Mucosa of descending colon (tissue), 3 donors: ENCODE data around the gene TAGLN2. TPM values are rescaled to one million over a fixed set of nuclear protein-coding genes. Genes with fewer than 3 reads are reported as not detected.

Experiments used
- ATAC-seq: fragments of 200-7000 bp; cut with Tn5 transposase; one replicate; pipeline ENCODE4 v1.9.1; 2020; ENCODE audit warnings: mild to moderate bottlenecking, moderate library complexity
- DNase-seq, 3 donors: peaks; one replicate each; pipeline ENCODE4 v3.0.0-alpha.2; 2020
- H3K36me3 ChIP-seq: fragments of 200-600 bp; one replicate; pipeline ENCODE4 v1.8.0; 2021; ENCODE audit warnings: low read depth, mild to moderate bottlenecking
- H3K4me1 ChIP-seq: fragments of 200-600 bp; one replicate; pipeline ENCODE4 v1.8.0; 2021; ENCODE audit warnings: low read depth, mild to moderate bottlenecking
- H3K4me3 ChIP-seq: fragments of 200-600 bp; one replicate; pipeline ENCODE4 v1.8.0; 2021; ENCODE audit warnings: mild to moderate bottlenecking
- H3K9me3 ChIP-seq: fragments of 200-600 bp; one replicate; pipeline ENCODE4 v1.8.0; 2021; ENCODE audit warnings: mild to moderate bottlenecking
- intact Hi-C, 2 donors: fragments of 100-400 bp; cut with DNase I in 1 of 2; cut with micrococcal nuclease in 1 of 2; formaldehyde crosslinking; loops; one replicate each; pipeline versions ENCODE4 v1.11.0 to v1.11.1; 2022; cut with DNase I, micrococcal nuclease
- long read RNA-seq, 2 donors: library from polyadenylated mRNA; unstranded; transcript quantifications; one replicate each; pipeline ENCODE4 v2.0.0, GENCODE V29; 2019 to 2021
- total RNA-seq, 3 donors: library from RNA; stranded (reverse); fragmentation: NEBNext Ultra II Directional in 2 of 3; extraction: Animal tissue kit (Norgen Biotek cat#: 25700) in 2 of 3; gene quantifications; one replicate each; pipeline versions ENCODE4 v1.2.1 to v1.2.4, GENCODE V29; 2021 to 2023
- TF ChIP-seq, protein P1 (sequence below): fragments of 200-600 bp; IDR thresholded peaks from one replicate; pipeline ENCODE4 v1.8.0; 2022; ENCODE audit warnings: antibody characterized with exemption, mild to moderate bottlenecking
- donor health status: DM: no; HTN: no; CAD: no; lungs with moderate emphysema.
- donor health status: DM: no; HTN: no; CAD: no.
- donor health status: DM: no; HTN: yes; CAD: no.

Gene TAGLN2
- total RNA-seq = 100 to 1,000 TPM; 137 to 296 (median 264) TPM
- long read RNA-seq, donor 1, transcript TAGLN2-203 (5 exons, 1,604 nt) = major isoform, 101 of 114 reads
- long read RNA-seq, donor 1, partial matches to known transcripts = 0 of 114 reads
- long read RNA-seq, donor 1, other reads (novel, unspliced or antisense) = 12 of 114 reads
- long read RNA-seq, donor 2, transcript TAGLN2-203 (5 exons, 1,604 nt) = major isoform, 208 of 248 reads
- long read RNA-seq, donor 2, partial matches to known transcripts = 20 of 248 reads
- long read RNA-seq, donor 2, other reads (novel, unspliced or antisense) = 17 of 248 reads

DNA sequence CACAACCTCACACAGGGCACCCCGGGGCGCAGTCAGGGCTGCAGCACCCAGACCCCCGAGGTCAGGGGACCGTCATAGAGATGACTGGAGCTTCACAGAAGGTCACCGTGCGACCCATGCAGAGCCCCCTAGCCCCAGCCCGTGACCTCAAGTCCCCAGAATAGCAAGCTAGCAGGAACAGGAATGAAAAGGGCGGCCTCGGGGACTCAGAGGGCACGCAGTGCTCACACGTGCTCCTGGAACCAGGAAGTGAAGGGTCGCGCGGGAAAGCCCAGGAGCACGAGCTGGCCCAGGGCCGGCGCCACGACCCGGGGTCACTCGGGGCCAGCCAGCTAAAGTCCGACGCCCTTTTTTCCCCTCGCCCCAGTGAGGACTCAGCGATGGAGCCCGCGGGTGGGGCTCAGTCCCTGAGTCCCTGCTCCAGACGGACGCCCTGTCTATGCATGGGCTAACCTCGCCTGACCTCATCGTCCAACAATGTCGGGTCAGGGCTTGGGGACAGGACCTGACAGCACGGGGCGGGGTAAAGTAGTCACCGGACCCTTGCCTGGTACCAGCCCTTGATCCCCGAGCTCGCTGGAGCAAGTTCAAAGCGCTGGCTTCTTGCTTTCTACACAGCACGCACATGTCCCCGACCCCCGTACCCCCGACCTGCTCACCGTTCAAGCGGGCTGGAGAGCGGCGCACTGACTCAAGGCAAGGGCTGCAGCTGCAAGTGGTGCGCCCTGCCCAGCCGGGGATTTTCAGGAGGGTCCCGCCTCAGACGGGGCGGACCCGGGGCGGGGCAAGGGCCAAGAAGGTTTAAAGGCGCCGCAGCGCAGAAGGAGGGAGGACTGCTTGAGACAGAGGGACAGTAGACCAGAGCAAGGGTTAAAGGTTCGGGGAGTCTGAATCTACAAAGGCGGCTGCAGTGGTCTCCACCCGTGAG is at the start of gene TAGLN2:
TSS of gene TAGLN2 (minus strand) at position 717 of the 928 bp plus-strand sequence. CDS start 4,998 bp downstream, outside the sequence.
- Histone ChIP-seq H3K9me3 (no peaks in the 10 kb centered on the region), H3K4me1 (peaks cover 30% of the 10 kb centered on the region), H3K36me3 (no peaks in the 10 kb centered on the region), H3K4me3 (peak within 1 kb of the TSS; percentile 92)
- intact Hi-C loops = no loop called here
- DNase-seq (peak; percentile 95 to 96 (median 95)), ATAC-seq (peak; percentile 75)
- TF ChIP-seq, protein P1, sequence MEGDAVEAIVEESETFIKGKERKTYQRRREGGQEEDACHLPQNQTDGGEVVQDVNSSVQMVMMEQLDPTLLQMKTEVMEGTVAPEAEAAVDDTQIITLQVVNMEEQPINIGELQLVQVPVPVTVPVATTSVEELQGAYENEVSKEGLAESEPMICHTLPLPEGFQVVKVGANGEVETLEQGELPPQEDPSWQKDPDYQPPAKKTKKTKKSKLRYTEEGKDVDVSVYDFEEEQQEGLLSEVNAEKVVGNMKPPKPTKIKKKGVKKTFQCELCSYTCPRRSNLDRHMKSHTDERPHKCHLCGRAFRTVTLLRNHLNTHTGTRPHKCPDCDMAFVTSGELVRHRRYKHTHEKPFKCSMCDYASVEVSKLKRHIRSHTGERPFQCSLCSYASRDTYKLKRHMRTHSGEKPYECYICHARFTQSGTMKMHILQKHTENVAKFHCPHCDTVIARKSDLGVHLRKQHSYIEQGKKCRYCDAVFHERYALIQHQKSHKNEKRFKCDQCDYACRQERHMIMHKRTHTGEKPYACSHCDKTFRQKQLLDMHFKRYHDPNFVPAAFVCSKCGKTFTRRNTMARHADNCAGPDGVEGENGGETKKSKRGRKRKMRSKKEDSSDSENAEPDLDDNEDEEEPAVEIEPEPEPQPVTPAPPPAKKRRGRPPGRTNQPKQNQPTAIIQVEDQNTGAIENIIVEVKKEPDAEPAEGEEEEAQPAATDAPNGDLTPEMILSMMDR = no peak

DNA sequence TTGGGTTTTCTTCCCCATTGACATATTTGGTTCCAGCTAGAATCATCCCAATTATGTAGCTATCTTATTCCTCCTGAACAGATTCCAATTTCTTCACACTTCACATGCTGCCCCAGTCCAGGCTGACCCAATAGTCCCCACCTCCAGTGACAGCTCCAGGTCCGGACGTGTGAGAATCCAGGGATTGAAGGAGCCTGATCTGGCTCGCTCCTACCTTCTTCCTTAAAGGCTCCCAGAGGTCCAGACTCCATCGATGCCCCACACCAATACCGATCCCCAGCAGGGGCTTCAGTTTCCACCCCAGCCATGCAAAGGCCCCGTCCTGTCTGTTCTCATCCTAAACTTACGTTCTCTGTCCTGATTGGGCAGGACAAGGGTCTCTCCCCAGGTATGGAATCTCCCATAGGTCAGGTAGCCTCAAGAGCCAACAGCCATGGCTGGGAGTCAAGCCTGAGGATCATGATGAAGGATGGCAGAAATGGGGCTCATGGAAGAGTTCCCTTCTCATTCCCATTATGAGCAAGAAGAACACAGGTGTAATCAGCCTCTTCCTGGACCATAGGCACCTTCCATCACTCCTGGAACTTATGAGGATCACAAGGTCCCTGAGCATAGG is 49.2 kb upstream of the TAGLN2 start:
- DNase-seq (no peak), ATAC-seq (no peak)
- H3K9me3 ChIP-seq = no peaks in the 10 kb centered on the region
- H3K36me3 ChIP-seq = no peaks in the 10 kb centered on the region
- TF ChIP-seq, protein P1 = no peak
- no peak overlapping the region for H3K4me3 ChIP-seq
- intact Hi-C loops = no loop called here
- peaks cover 13% of the 10 kb centered on the region for H3K4me1 ChIP-seq

DNA sequence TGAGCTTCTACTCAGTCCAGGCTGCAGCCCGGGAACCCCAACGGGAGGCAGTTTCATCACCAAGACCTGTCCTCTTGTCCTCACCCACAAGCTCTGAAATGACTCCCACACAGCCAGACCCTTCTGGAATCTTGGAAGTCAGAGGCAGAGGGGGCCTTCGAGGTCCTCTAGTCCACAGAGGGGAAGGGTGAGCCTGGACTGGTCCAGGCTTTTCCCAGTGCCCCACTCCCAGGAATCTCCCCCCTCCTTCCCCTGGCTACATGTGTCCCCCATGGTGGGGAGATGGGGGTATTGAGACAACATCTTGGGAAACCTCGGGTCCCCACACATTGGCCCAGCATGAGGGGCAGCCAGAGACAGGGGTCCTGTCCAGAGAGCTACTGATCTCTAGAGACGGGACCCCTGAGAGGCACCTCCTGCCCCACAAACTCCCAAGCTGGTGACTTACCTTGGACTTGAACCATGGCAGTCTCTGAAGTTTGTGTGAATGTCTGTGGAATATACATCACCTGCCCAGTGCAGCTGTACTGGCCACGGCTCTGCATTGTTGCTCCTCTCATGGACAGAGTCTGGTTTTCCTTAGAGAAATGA is 48.1 kb upstream of the TAGLN2 start:
- Histone ChIP-seq H3K36me3 (no peaks in the 10 kb centered on the region), H3K9me3 (no peaks in the 10 kb centered on the region), H3K4me1 (peaks cover 16% of the 10 kb centered on the region), H3K4me3 (no peak overlapping the region)
- DNase-seq (no peak), ATAC-seq (no peak)
- intact Hi-C loops = no loop called here
- TF ChIP-seq, protein P1 = no peak

DNA sequence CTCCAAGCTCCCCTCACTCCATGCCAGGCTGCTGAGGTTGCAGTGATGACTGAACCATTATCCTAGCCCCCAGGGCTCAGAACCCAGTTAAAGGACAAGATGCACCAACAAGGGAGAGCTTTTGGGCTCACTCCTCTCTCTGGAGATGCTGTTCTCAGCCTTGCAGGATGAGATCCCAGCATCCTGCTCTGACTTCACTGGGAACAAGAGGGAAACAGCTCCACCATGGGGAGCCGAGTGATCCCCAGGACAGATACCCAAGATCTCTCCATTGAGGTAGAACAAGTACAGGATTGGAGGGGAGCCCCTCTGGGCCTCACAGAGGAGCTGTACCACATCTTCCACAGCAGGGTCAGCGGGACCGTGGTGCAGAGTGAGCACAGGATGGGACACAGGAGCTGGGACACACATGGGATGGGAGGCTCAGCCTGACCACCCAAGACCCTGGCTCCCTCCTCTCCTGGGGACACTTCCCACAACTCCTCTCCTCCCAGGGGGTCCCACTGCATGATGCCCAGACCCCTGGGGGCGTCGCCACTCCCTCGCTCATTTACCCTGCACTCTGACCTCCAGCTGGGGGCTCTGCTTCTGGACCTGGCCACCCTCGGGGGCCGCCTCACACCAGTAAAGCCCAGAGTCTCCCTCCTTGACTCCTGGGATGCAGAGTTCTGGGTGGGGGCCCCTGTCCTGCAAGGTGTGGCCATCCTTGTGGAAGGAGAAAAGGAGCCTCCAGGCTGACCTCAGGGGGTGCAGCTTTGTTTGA is 47.3 kb upstream of the TAGLN2 start:
- ATAC-seq (no peak), DNase-seq (no peak)
- H3K4me1 ChIP-seq = peaks cover 16% of the 10 kb centered on the region
- no peaks in the 10 kb centered on the region for H3K36me3 ChIP-seq
- H3K4me3 ChIP-seq = no peak overlapping the region
- TF ChIP-seq, protein P1 = no peak
- no peaks in the 10 kb centered on the region for H3K9me3 ChIP-seq
- intact Hi-C loops = no loop called here

DNA sequence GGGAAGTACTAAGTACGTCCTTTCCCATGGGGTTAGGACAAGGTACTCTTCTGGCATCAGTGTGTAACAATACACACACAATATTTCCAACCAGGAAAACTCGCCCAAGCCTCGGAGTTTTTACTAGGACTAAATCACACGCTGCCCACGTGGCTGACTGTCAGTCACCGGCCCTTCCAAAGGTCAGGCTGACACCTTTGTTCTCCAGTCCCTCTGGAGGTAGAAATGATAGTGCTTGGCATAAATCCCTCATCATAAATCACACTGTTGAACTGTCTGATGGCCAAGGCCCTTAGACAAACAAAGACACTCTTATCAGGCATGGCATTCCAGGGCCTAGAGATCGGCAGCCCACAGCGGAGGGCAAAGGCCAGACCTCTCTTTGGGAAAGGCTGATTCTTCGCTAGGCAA is 45.6 kb upstream of the TAGLN2 start:
- ATAC-seq = peak; percentile 97
- Histone ChIP-seq H3K4me1 (peaks cover 16% of the 10 kb centered on the region), H3K9me3 (no peaks in the 10 kb centered on the region), H3K4me3 (no peak overlapping the region), H3K36me3 (no peaks in the 10 kb centered on the region)
- TF ChIP-seq, protein P1 = no peak
- intact Hi-C loops = no loop called here
- peak; percentile 81 to 91 (median 81) for DNase-seq
